ENCODE measurements around the gene UNC5CL.
A peak's percentile ranks its signal among the peaks of the same experiment; 100 is the strongest.

The UNC5CL gene

DNA sequence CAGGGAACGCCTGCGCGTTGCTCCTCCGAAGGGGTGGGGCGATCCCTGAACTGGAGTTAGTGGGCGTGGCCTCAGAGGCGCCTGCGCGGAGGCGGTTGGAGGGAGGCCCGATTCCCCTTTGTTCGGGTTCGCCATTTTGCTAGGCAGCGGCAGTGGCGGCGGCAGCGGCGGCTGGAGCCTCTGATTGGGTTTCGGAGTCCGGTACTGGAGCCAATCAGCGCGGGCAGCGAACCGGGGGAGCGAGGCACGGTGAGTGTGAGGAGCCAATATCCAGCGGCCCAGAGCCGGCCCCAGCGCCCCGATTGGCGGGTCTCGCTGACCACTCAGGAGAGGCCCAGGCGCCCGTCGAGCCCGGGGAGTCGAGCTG is 33.8 kb upstream of the UNC5CL start, which contains the start of gene NFYA:
Gene NFYA, plus strand, starts transcription at position 139 of the 367 bp plus-strand sequence. CDS start 6,116 bp downstream, outside the sequence.
- TF ChIP-seq, protein P1, sequence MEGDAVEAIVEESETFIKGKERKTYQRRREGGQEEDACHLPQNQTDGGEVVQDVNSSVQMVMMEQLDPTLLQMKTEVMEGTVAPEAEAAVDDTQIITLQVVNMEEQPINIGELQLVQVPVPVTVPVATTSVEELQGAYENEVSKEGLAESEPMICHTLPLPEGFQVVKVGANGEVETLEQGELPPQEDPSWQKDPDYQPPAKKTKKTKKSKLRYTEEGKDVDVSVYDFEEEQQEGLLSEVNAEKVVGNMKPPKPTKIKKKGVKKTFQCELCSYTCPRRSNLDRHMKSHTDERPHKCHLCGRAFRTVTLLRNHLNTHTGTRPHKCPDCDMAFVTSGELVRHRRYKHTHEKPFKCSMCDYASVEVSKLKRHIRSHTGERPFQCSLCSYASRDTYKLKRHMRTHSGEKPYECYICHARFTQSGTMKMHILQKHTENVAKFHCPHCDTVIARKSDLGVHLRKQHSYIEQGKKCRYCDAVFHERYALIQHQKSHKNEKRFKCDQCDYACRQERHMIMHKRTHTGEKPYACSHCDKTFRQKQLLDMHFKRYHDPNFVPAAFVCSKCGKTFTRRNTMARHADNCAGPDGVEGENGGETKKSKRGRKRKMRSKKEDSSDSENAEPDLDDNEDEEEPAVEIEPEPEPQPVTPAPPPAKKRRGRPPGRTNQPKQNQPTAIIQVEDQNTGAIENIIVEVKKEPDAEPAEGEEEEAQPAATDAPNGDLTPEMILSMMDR (conservative IDR thresholded peaks at IDR 0.05; ENCODE audit: control insufficient read depth, insufficient read depth, low read depth, low read length), result no peak
- DNase-seq (ENCODE audit: low read depth), result peak; percentile 99
- H3K4me3 ChIP-seq (ENCODE audit: control insufficient read depth, low read depth, low read length), result peak within 1 kb of the TSS; percentile 87

DNA sequence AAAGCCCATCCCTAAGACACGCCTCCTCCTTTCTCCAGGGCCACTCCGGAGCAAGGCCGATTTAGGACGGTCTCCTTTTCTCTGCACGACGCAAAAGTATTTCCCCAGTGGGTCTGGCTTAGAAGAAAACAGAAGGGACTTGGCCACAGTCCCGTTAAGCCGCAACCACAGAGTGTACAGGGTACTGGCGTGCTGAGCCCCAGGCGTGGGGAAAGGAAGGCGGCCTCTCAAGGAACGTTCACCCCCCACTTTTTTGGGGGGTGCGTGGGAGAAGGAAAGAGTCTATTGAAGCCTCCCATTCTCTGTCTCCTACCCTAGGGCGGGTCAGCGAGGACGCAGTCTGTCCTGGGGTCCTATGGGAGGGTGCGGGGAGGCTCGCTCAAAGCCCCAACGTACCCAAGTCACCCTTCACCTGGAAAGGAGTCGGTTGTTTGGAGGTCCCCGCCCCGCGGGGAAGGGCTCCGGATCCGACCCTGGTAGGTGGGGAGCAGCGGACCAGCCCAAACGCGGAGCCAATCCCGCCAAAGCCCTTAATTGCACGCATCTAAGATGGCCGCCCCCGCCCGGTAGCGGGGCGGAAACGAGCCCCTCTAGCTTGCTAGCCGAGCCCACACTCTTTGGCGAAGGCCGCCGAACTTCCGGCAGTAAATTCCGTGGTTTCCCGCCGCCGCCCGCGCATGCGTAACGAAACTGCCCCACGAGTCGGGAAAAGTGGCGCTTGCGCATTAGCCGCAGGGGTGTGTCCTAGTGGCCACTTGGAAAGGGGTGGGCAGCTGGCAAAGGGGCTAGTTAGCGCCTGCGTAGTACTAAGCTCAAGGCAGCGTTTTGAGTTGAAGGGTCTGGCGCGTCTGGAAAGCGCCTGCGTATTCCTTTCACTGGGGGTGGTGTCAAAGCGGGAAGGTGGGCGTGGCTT is 33.2 kb upstream of the UNC5CL start, which contains the start of gene OARD1:
Gene OARD1, minus strand, starts transcription at position 434 of the 913 bp plus-strand sequence. CDS start 722 bp downstream, outside the sequence.
- H3K4me3 ChIP-seq (ENCODE audit: control insufficient read depth, low read depth, low read length), result peak within 1 kb of the TSS; percentile 87
- DNase-seq (ENCODE audit: low read depth), result peak; percentile 84
- TF ChIP-seq, protein P1 (conservative IDR thresholded peaks at IDR 0.05; ENCODE audit: control insufficient read depth, insufficient read depth, low read depth, low read length), result no peak

DNA sequence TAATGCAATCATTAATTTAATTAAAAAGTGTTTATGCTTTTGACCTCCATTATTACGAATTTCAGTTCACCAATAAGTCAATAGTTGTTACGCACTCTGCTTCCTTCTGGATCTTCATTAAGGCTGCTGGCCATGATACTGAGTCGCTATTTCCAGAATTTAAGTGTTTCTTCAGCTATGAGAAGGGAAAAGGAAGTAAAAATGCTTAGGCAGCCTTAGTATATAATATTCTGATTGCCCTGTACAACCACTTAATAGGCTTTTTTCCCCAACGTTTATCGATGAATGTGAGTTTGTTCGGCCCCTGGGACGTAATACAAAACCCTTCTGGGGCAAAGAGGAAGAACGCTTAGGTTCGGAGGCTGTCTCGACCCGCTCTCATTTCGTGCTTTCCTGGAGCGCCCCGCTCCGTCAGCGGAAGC is 32.5 kb upstream of the UNC5CL start:
- TF ChIP-seq, protein P1 (conservative IDR thresholded peaks at IDR 0.05; ENCODE audit: control insufficient read depth, insufficient read depth, low read depth, low read length), result no peak
- H3K4me3 ChIP-seq (ENCODE audit: control insufficient read depth, low read depth, low read length), result peak overlapping the region; percentile 87
- DNase-seq (ENCODE audit: low read depth), result no peak

DNA sequence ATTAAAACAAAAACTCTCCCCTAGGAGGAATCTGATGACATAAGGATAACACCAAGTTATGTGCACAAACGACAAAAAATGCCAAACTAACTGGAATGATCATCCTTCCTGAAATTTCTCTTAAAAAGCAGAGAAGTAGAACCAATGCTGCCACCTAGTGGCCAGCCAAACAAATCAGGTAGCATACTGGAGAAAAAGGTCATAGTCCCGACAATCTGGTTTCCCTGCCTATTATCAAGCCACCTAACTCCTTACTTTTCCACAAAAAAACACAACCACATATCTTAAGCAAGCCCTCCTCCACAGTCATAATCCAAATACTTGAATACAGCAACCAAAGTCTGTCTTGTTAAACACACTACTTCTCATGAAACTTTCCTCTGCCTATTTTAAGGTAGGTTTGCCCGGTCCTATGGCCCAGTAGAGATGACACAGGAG is 27.9 kb upstream of the UNC5CL start:
- DNase-seq (ENCODE audit: low read depth), result peak; percentile 84
- TF ChIP-seq, protein P1 (conservative IDR thresholded peaks at IDR 0.05; ENCODE audit: control insufficient read depth, insufficient read depth, low read depth, low read length), result peak; percentile 82
- no peak overlapping the region for H3K4me3 ChIP-seq (ENCODE audit: control insufficient read depth, low read depth, low read length)

DNA sequence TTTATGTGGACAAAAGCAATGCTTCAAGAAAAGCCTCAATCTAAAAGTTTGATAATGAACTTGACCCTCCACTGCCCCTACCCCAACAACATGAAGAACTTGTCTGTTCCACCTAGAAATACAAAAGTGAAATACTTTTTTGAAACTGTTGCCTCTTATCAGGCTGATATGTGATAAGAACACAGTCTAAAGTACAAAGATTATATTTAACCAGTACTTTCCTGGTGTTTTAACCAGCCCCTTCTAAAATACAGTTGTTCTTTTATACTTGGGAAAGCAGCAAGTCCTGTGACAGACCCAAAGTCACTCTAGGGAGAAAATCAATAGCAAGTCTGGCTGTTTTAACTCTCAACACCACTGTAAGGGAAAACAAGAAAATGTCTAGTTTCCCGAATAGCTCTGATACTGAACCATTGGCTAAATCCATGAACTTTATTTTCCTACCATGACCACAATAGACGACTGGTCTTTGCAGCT is 26.6 kb upstream of the UNC5CL start:
- TF ChIP-seq, protein P1 (conservative IDR thresholded peaks at IDR 0.05; ENCODE audit: control insufficient read depth, insufficient read depth, low read depth, low read length), result no peak

DNA sequence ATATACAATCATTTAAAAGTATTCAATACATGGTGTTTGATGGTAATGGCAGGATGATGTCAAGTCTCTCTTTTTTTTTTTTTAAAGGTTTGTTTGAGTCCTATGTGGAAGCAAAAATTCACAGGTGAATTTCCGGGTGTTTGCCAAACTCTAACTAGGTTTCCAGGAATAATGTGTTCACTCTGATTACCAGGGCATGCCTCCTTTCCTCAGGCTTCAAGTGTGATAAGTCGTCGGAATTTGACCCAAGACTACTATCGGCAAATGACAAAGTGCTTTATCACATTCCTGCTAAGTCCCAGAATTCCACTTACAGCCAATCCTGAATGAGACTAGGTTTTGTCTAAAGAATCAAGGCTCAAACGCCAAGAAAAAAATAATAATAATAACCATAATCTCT is 25.8 kb upstream of the UNC5CL start:
- TF ChIP-seq, protein P1 (conservative IDR thresholded peaks at IDR 0.05; ENCODE audit: control insufficient read depth, insufficient read depth, low read depth, low read length), result no peak
- H3K4me3 ChIP-seq (ENCODE audit: control insufficient read depth, low read depth, low read length), result no peak overlapping the region
- DNase-seq (ENCODE audit: low read depth), result no peak

More for the DNA sequence above, 26.6 kb upstream of the UNC5CL start:
- no peak for DNase-seq (ENCODE audit: low read depth)
- H3K4me3 ChIP-seq (ENCODE audit: control insufficient read depth, low read depth, low read length), result no peak overlapping the region
